Measurements from ENCODE around the gene NUDC. TPM values are rescaled to one million over a fixed set of nuclear protein-coding genes. Genes with fewer than 3 reads are reported as not detected.

The NUDC gene
- total RNA-seq, 1 experiment from 2014 or later, result 118 TPM

GRCh38 chr1:26993237-26994019, 71.9 kb downstream of the NUDC start, which contains the start of gene TRNP1 (continued):
- TF ChIP-seq, protein P1, sequence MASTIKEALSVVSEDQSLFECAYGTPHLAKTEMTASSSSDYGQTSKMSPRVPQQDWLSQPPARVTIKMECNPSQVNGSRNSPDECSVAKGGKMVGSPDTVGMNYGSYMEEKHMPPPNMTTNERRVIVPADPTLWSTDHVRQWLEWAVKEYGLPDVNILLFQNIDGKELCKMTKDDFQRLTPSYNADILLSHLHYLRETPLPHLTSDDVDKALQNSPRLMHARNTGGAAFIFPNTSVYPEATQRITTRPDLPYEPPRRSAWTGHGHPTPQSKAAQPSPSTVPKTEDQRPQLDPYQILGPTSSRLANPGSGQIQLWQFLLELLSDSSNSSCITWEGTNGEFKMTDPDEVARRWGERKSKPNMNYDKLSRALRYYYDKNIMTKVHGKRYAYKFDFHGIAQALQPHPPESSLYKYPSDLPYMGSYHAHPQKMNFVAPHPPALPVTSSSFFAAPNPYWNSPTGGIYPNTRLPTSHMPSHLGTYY (CRISPR knock-in tag; IDR thresholded peaks at IDR 0.05), result peak; percentile 86; the same call in 1 of the 2 replicates
- TF ChIP-seq GABPB1 (CRISPR knock-in tag; IDR thresholded peaks at IDR 0.05) (peak; percentile 74), HMGA2 (CRISPR knock-in tag; IDR thresholded peaks at IDR 0.05) (no peak), NFE2L1 (CRISPR knock-in tag; IDR thresholded peaks at IDR 0.05) (no peak; the same call in 1 of the 2 replicates), ZNF317 (CRISPR knock-in tag; IDR thresholded peaks at IDR 0.05; ENCODE audit: borderline replicate concordance, low read depth) (no peak; the same call in 1 of the 2 replicates), NR1H2 (CRISPR knock-in tag; IDR thresholded peaks at IDR 0.05) (no peak), MXD4 (CRISPR knock-in tag; IDR thresholded peaks at IDR 0.05; ENCODE audit: borderline replicate concordance) (no peak), ETV6 (CRISPR knock-in tag; IDR thresholded peaks at IDR 0.05) (0 out of 2 replicates have a peak, but pooled peaks have one; percentile 43), ELF4 (CRISPR knock-in tag; IDR thresholded peaks at IDR 0.05; ENCODE audit: low read depth) (no peak), ZNF425 (CRISPR knock-in tag; conservative IDR thresholded peaks at IDR 0.05) (no peak), TCF7 (CRISPR knock-in tag; IDR thresholded peaks at IDR 0.05; ENCODE audit: low read depth) (no peak), TEAD1 (CRISPR knock-in tag; IDR thresholded peaks at IDR 0.05) (peak; percentile 79), TEAD4 (CRISPR knock-in tag; IDR thresholded peaks at IDR 0.05) (peak; percentile 35; the same call in 1 of the 2 replicates)
- TF ChIP-seq, protein P2, sequence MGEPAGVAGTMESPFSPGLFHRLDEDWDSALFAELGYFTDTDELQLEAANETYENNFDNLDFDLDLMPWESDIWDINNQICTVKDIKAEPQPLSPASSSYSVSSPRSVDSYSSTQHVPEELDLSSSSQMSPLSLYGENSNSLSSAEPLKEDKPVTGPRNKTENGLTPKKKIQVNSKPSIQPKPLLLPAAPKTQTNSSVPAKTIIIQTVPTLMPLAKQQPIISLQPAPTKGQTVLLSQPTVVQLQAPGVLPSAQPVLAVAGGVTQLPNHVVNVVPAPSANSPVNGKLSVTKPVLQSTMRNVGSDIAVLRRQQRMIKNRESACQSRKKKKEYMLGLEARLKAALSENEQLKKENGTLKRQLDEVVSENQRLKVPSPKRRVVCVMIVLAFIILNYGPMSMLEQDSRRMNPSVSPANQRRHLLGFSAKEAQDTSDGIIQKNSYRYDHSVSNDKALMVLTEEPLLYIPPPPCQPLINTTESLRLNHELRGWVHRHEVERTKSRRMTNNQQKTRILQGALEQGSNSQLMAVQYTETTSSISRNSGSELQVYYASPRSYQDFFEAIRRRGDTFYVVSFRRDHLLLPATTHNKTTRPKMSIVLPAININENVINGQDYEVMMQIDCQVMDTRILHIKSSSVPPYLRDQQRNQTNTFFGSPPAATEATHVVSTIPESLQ (CRISPR knock-in tag; IDR thresholded peaks at IDR 0.05), result no peak
- TF ChIP-seq, protein P3, sequence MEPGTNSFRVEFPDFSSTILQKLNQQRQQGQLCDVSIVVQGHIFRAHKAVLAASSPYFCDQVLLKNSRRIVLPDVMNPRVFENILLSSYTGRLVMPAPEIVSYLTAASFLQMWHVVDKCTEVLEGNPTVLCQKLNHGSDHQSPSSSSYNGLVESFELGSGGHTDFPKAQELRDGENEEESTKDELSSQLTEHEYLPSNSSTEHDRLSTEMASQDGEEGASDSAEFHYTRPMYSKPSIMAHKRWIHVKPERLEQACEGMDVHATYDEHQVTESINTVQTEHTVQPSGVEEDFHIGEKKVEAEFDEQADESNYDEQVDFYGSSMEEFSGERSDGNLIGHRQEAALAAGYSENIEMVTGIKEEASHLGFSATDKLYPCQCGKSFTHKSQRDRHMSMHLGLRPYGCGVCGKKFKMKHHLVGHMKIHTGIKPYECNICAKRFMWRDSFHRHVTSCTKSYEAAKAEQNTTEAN (CRISPR knock-in tag; IDR thresholded peaks at IDR 0.05), result peak; percentile 79; the same call in 1 of the 2 replicates
- TF ChIP-seq, protein P4, sequence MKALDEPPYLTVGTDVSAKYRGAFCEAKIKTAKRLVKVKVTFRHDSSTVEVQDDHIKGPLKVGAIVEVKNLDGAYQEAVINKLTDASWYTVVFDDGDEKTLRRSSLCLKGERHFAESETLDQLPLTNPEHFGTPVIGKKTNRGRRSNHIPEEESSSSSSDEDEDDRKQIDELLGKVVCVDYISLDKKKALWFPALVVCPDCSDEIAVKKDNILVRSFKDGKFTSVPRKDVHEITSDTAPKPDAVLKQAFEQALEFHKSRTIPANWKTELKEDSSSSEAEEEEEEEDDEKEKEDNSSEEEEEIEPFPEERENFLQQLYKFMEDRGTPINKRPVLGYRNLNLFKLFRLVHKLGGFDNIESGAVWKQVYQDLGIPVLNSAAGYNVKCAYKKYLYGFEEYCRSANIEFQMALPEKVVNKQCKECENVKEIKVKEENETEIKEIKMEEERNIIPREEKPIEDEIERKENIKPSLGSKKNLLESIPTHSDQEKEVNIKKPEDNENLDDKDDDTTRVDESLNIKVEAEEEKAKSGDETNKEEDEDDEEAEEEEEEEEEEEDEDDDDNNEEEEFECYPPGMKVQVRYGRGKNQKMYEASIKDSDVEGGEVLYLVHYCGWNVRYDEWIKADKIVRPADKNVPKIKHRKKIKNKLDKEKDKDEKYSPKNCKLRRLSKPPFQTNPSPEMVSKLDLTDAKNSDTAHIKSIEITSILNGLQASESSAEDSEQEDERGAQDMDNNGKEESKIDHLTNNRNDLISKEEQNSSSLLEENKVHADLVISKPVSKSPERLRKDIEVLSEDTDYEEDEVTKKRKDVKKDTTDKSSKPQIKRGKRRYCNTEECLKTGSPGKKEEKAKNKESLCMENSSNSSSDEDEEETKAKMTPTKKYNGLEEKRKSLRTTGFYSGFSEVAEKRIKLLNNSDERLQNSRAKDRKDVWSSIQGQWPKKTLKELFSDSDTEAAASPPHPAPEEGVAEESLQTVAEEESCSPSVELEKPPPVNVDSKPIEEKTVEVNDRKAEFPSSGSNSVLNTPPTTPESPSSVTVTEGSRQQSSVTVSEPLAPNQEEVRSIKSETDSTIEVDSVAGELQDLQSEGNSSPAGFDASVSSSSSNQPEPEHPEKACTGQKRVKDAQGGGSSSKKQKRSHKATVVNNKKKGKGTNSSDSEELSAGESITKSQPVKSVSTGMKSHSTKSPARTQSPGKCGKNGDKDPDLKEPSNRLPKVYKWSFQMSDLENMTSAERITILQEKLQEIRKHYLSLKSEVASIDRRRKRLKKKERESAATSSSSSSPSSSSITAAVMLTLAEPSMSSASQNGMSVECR (CRISPR knock-in tag; IDR thresholded peaks at IDR 0.05; ENCODE audit: borderline replicate concordance), result peak; percentile 9; the same call in 1 of the 2 replicates
- TF ChIP-seq, protein P5, sequence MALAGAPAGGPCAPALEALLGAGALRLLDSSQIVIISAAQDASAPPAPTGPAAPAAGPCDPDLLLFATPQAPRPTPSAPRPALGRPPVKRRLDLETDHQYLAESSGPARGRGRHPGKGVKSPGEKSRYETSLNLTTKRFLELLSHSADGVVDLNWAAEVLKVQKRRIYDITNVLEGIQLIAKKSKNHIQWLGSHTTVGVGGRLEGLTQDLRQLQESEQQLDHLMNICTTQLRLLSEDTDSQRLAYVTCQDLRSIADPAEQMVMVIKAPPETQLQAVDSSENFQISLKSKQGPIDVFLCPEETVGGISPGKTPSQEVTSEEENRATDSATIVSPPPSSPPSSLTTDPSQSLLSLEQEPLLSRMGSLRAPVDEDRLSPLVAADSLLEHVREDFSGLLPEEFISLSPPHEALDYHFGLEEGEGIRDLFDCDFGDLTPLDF (CRISPR knock-in tag; IDR thresholded peaks at IDR 0.05), result peak; percentile 22; the same call in 1 of the 2 replicates
- TF ChIP-seq, protein P6, sequence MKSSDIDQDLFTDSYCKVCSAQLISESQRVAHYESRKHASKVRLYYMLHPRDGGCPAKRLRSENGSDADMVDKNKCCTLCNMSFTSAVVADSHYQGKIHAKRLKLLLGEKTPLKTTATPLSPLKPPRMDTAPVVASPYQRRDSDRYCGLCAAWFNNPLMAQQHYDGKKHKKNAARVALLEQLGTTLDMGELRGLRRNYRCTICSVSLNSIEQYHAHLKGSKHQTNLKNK (CRISPR knock-in tag; IDR thresholded peaks at IDR 0.05), result peak; percentile 88
- TF ChIP-seq, protein P7, sequence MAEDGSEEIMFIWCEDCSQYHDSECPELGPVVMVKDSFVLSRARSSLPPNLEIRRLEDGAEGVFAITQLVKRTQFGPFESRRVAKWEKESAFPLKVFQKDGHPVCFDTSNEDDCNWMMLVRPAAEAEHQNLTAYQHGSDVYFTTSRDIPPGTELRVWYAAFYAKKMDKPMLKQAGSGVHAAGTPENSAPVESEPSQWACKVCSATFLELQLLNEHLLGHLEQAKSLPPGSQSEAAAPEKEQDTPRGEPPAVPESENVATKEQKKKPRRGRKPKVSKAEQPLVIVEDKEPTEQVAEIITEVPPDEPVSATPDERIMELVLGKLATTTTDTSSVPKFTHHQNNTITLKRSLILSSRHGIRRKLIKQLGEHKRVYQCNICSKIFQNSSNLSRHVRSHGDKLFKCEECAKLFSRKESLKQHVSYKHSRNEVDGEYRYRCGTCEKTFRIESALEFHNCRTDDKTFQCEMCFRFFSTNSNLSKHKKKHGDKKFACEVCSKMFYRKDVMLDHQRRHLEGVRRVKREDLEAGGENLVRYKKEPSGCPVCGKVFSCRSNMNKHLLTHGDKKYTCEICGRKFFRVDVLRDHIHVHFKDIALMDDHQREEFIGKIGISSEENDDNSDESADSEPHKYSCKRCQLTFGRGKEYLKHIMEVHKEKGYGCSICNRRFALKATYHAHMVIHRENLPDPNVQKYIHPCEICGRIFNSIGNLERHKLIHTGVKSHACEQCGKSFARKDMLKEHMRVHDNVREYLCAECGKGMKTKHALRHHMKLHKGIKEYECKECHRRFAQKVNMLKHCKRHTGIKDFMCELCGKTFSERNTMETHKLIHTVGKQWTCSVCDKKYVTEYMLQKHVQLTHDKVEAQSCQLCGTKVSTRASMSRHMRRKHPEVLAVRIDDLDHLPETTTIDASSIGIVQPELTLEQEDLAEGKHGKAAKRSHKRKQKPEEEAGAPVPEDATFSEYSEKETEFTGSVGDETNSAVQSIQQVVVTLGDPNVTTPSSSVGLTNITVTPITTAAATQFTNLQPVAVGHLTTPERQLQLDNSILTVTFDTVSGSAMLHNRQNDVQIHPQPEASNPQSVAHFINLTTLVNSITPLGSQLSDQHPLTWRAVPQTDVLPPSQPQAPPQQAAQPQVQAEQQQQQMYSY (CRISPR knock-in tag; IDR thresholded peaks at IDR 0.05), result 0 out of 2 replicates have a peak, but pooled peaks have one; percentile 14
